OCI-LY1 (cell line): ENCODE data around the gene RGS11.

Experiments used
- H2AFZ ChIP-seq: fragments of 200-600 bp; sonication (generic), shearing (Covaris generic); 2 replicates; pipeline ENCODE4 v1.6.0; 2014; ENCODE audit warnings: antibody characterized with exemption, mild to moderate bottlenecking, low read length
- H3F3A ChIP-seq: fragments of 200-600 bp; sonication (generic), shearing (Covaris generic); 2 replicates; pipeline ENCODE4 v1.6.0; 2014; ENCODE audit warnings: mild to moderate bottlenecking, antibody characterized with exemption, low read length, moderate library complexity; ENCODE audit not compliant: insufficient read depth
- H3K27ac ChIP-seq: fragments of 200-600 bp; sonication (generic); 2 replicates; pipeline ENCODE4 v1.5.1; 2014; ENCODE audit warnings: low read length, mixed run types, mild to moderate bottlenecking, low read depth; ENCODE audit not compliant: poor library complexity, severe bottlenecking
- H3K27me3 ChIP-seq: fragments of 200-600 bp; sonication (generic); 2 replicates; pipeline ENCODE4 v1.6.0; 2014; ENCODE audit warnings: antibody characterized with exemption, mild to moderate bottlenecking, low read length, moderate library complexity; ENCODE audit not compliant: insufficient read depth
- H3K36me3 ChIP-seq: fragments of 200-600 bp; sonication (generic); 2 replicates; pipeline ENCODE4 v1.6.1; 2014; ENCODE audit warnings: mild to moderate bottlenecking, antibody characterized with exemption, low read length, moderate library complexity, mixed read lengths; ENCODE audit not compliant: insufficient read depth
- H3K4me1 ChIP-seq: fragments of 200-600 bp; sonication (generic); 2 replicates; pipeline ENCODE4 v1.5.1; 2014; ENCODE audit warnings: mild to moderate bottlenecking, low read length, moderate library complexity; ENCODE audit not compliant: insufficient read depth, severe bottlenecking
- H3K4me2 ChIP-seq: fragments of 200-600 bp; sonication (generic), shearing (Covaris generic); 2 replicates; pipeline ENCODE4 v1.6.1; 2014; ENCODE audit warnings: low read length
- H3K4me3 ChIP-seq: fragments of 200-600 bp; sonication (generic); 2 replicates; pipeline ENCODE4 v1.5.1; 2014; ENCODE audit warnings: low read length, low read depth, mild to moderate bottlenecking, mixed read lengths; ENCODE audit not compliant: poor library complexity, severe bottlenecking
- H3K79me2 ChIP-seq: fragments of 200-600 bp; shearing (Covaris generic); 2 replicates; pipeline ENCODE4 v1.6.1; 2016; ENCODE audit warnings: mixed run types, low read length, mixed read lengths; ENCODE audit not compliant: insufficient read depth
- H3K9ac ChIP-seq: fragments of 200-600 bp; sonication (generic), shearing (Covaris generic); 2 replicates; pipeline ENCODE4 v1.6.1; 2014; ENCODE audit warnings: mild to moderate bottlenecking, low read length, mixed read lengths
- H3K9me2 ChIP-seq: fragments of 200-600 bp; sonication (generic), shearing (Covaris generic); 2 replicates; pipeline ENCODE4 v1.6.1; 2014; ENCODE audit warnings: low read depth, mild to moderate bottlenecking, low read length, mixed read lengths
- H3K9me3 ChIP-seq: fragments of 200-600 bp; shearing (Covaris generic); 2 replicates; pipeline ENCODE4 v1.6.1; 2014; ENCODE audit warnings: low read length, mixed read lengths
- H4K20me1 ChIP-seq: fragments of 200-600 bp; sonication (generic), shearing (Covaris generic); 2 replicates; pipeline ENCODE4 v1.6.0; 2016; ENCODE audit warnings: mild to moderate bottlenecking, low read length; ENCODE audit not compliant: insufficient read depth
- EZH2 ChIP-seq: fragments of 200-600 bp; sonication (generic), shearing (Covaris generic); IDR thresholded peaks from 2 replicates; pipeline ENCODE4 v1.8.0; 2017; ENCODE audit warnings: borderline replicate concordance, mixed run types, mild to moderate bottlenecking, antibody characterized with exemption, low read length, moderate library complexity, mixed read lengths
- TF ChIP-seq, protein P1 (sequence below): fragments of 200-600 bp; sonication (generic), shearing (Covaris generic); IDR thresholded peaks from 2 replicates; pipeline ENCODE4 v1.5.1; 2017; ENCODE audit warnings: mild to moderate bottlenecking, antibody characterized with exemption, low read length, moderate library complexity, mixed read lengths

RGS11 gene

DNA sequence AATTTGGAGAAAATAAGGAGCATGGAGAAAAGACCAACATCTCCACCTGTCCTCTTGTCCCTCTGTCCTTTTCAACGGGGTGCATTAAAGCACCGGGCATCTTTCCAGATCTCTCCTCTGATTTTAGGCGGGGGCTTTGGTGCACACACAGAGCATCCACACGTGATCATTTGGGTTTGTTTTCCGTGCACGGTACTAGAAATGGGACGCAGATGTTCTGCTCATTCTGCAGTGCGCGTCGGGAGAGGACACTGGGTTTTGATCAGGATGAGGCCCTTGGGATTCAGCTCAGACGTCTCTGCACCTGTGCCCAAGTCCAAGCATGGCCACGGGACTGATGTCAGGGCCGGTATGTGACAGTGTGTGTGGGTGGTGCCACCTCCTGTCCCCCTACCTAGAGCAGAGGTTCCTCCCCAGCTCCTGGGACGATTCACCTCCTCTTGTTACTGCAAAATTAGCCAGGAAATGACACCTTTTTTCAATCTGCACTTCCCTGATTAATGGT, 39.1 kb upstream of the RGS11 start:
- Histone ChIP-seq H3K27ac (no peak overlapping the region), H4K20me1 (no peaks in the 10 kb centered on the region), H3K4me2 (no peak overlapping the region), H2AFZ (no peak overlapping the region), H3K4me3 (no peak overlapping the region), H3K4me1 (peaks cover 1% of the 10 kb centered on the region), H3K9ac (no peak overlapping the region), H3K9me3 (no peaks in the 10 kb centered on the region), H3K9me2 (no peaks in the 10 kb centered on the region), H3K79me2 (no peaks in the 10 kb centered on the region), H3K27me3 (no peaks in the 10 kb centered on the region), H3F3A (no peaks in the 10 kb centered on the region), H3K36me3 (peaks cover 34% of the 10 kb centered on the region; the same call in 1 of the 2 replicates)
- no peak for TF ChIP-seq EZH2
- TF ChIP-seq, protein P1, sequence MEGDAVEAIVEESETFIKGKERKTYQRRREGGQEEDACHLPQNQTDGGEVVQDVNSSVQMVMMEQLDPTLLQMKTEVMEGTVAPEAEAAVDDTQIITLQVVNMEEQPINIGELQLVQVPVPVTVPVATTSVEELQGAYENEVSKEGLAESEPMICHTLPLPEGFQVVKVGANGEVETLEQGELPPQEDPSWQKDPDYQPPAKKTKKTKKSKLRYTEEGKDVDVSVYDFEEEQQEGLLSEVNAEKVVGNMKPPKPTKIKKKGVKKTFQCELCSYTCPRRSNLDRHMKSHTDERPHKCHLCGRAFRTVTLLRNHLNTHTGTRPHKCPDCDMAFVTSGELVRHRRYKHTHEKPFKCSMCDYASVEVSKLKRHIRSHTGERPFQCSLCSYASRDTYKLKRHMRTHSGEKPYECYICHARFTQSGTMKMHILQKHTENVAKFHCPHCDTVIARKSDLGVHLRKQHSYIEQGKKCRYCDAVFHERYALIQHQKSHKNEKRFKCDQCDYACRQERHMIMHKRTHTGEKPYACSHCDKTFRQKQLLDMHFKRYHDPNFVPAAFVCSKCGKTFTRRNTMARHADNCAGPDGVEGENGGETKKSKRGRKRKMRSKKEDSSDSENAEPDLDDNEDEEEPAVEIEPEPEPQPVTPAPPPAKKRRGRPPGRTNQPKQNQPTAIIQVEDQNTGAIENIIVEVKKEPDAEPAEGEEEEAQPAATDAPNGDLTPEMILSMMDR, result no peak

DNA sequence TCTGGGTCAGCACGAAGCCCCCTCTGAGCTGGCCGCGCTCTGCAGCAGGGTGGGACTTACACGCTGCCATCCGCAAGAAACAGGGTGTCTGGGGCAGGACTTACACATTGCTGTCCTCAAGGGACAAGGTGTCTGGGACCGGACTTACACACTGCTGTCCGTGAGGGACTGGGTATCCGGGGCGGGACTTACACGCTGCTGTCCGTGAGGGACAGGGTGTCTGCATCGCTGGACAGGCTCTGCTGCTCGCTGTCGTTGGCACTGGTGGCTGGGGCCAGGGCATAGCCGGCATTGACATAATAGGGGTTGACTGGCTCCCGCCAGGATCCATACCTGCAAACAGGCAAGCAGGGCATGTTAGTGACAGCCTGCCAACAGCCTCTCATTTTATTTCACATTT, 38.6 kb upstream of the RGS11 start:
- TF ChIP-seq, protein P1, result no peak
- TF ChIP-seq EZH2, result no peak
- H3F3A ChIP-seq, result no peaks in the 10 kb centered on the region
- no peaks in the 10 kb centered on the region for H3K9me2 ChIP-seq
- H3K4me3 ChIP-seq, result no peak overlapping the region
- peaks cover 34% of the 10 kb centered on the region; the same call in 1 of the 2 replicates for H3K36me3 ChIP-seq
- no peaks in the 10 kb centered on the region for H3K9me3 ChIP-seq
- H2AFZ ChIP-seq, result no peak overlapping the region
- no peaks in the 10 kb centered on the region for H3K79me2 ChIP-seq
- no peaks in the 10 kb centered on the region for H4K20me1 ChIP-seq
- H3K4me1 ChIP-seq, result peaks cover 6% of the 10 kb centered on the region
- no peak overlapping the region for H3K9ac ChIP-seq
- H3K27ac ChIP-seq, result no peak overlapping the region
- no peaks in the 10 kb centered on the region for H3K27me3 ChIP-seq
- H3K4me2 ChIP-seq, result no peak overlapping the region

DNA sequence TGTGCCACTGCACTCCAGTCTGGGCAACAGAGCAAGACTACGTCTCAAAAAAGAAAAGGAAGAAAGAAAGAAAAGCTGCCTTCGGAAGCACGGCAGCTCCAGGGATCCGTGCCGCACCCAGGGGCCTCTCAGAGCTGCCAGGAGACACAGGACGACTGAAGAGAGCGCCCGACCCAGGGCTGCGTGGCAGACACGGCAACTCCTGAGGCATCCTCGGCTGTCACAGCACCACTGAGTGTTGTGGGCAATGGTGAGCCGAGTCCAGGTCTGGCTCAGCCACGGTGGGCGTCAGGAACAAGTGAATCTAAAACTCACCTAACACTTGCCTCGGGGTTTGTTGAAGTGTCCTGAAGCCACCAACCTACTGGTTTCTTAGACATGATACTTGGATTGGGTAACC, 36.0 kb upstream of the RGS11 start:
- peaks cover 32% of the 10 kb centered on the region; the same call in 1 of the 2 replicates for H3K36me3 ChIP-seq
- no peaks in the 10 kb centered on the region for H4K20me1 ChIP-seq
- no peak overlapping the region for H2AFZ ChIP-seq
- no peak overlapping the region for H3K4me3 ChIP-seq
- no peak overlapping the region for H3K9ac ChIP-seq
- no peaks in the 10 kb centered on the region for H3K9me3 ChIP-seq
- no peaks in the 10 kb centered on the region for H3F3A ChIP-seq
- no peak overlapping the region for H3K4me2 ChIP-seq
- peaks cover 21% of the 10 kb centered on the region for H3K4me1 ChIP-seq
- H3K27ac ChIP-seq, result no peak overlapping the region
- H3K9me2 ChIP-seq, result no peaks in the 10 kb centered on the region
- TF ChIP-seq, protein P1, result no peak
- no peak for TF ChIP-seq EZH2
- H3K79me2 ChIP-seq, result no peaks in the 10 kb centered on the region
- no peaks in the 10 kb centered on the region for H3K27me3 ChIP-seq
